Measurements from ENCODE around the gene PTPRR.

DNA sequence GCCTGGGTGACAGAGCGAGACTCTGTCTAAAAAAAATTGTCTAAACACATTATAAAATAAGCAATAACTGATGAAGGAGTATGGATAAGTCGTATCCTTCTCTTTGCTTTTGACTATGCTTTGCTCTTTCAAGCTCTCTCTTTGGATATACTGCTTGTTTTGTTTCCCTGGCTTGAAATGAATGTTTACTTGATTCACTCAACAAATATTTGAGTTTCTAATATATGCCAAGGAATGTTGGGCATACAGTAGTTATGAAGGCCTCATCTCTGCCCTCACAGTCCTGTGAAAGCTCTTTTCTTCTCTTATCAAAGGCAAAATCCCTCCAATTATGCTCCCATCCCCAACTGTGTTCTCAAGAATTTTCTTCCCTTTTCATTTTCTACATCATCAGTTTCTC, 123.5 kb downstream of the PTPRR start:
- TF ChIP-seq POLR2A (IDR thresholded peaks at IDR 0.05), result no peak
- TF ChIP-seq, protein P1, sequence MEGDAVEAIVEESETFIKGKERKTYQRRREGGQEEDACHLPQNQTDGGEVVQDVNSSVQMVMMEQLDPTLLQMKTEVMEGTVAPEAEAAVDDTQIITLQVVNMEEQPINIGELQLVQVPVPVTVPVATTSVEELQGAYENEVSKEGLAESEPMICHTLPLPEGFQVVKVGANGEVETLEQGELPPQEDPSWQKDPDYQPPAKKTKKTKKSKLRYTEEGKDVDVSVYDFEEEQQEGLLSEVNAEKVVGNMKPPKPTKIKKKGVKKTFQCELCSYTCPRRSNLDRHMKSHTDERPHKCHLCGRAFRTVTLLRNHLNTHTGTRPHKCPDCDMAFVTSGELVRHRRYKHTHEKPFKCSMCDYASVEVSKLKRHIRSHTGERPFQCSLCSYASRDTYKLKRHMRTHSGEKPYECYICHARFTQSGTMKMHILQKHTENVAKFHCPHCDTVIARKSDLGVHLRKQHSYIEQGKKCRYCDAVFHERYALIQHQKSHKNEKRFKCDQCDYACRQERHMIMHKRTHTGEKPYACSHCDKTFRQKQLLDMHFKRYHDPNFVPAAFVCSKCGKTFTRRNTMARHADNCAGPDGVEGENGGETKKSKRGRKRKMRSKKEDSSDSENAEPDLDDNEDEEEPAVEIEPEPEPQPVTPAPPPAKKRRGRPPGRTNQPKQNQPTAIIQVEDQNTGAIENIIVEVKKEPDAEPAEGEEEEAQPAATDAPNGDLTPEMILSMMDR (IDR thresholded peaks at IDR 0.05), result no peak
